ENCODE data around the gene HS6ST2. TPM values are rescaled to one million over a fixed set of nuclear protein-coding genes. Genes with fewer than 3 reads are reported as not detected.
A peak's percentile ranks its signal among the peaks of the same experiment; 100 is the strongest.

Gene HS6ST2
- total and polyA plus RNA-seq, 10 of the 15 experiments (the other 5 are each of a cell fraction or from before 2014, with no cell fraction given), result not detected

DNA sequence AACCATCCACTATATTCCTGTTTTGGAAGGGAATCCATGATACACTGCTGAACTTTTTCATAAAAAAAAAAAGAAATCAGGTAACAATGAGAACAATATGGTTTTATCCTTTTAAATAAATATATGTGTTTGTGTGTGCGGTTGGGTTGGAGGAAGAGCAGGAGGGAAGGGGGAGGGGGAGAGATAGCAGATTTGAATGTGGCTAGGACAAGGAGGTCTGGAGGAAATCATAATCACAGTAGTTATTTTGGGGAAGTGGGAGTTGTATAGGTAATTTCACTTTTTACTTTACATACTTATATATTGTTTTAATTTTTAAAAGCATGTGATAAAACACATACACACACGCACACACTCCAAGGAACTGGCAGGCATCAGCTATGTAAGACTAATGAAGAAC is 335.1 kb downstream of the HS6ST2 start:
- FAIRE-seq (no peak), ATAC-seq (no peak), DNase-seq (ENCODE audit: low read depth, low spot score) (no peak)
- no peaks in the 10 kb centered on the region for H3K79me2 ChIP-seq (ENCODE audit: control insufficient read depth, insufficient read depth, low read length)
- BruUV-seq (replicated peaks), result no TSS peak
- ChIA-PET SMC1A (ENCODE audit: uncharacterized antibody, unreplicated experiment) (interaction anchor here (0.7 to 1.0 kb wide), 3 partner anchors 8 to 782 kb away, joined by 3 read pairs; no protein-coding TSS in a partner anchor), CTCF (interaction anchor here (0.7 to 2.7 kb wide), 5 partner anchors 8 to 795 kb away, joined by 3 to 17 read pairs (median 4); no protein-coding TSS in a partner anchor), RAD21 (ENCODE audit: unreplicated experiment) (no interaction called here), POLR2A (no interaction called here)
- TF ChIP-seq NBN (IDR thresholded peaks at IDR 0.05) (no peak), SPI1 (IDR thresholded peaks at IDR 0.05; ENCODE audit: borderline replicate concordance, insufficient read depth, low read depth, low read length) (peak; percentile 10; the same call in 1 of the 2 replicates)
- no peaks in the 10 kb centered on the region for H3K36me3 ChIP-seq (ENCODE audit: control insufficient read depth in 2 of 2, insufficient read depth in 2 of 2, low read length in 1 of 2)
- H4K20me1 ChIP-seq (ENCODE audit: control insufficient read depth, insufficient read depth), result no peaks in the 10 kb centered on the region
- H3K27me3 ChIP-seq (replicated peaks in 1 of 2; ENCODE audit: control insufficient read depth in 2 of 2, insufficient read depth in 2 of 2, low read length in 1 of 2), result no peaks in the 10 kb centered on the region
- intact Hi-C loops (cut with micrococcal nuclease; ENCODE audit: unreplicated experiment) (no loop called here), in situ Hi-C loops (cut with MboI) (no loop called here)
- WGBS (ENCODE audit: insufficient coverage, insufficient replicate concordance, low lambda C conversion rate, missing lambda C conversion rate), result 47% methylated on average over 2 of the region's 2 CpGs
- H3K4me1 ChIP-seq (ENCODE audit: control insufficient read depth, insufficient read depth, low read length), result no peaks in the 10 kb centered on the region
- H2AFZ ChIP-seq (ENCODE audit: control insufficient read depth, low read depth, low read length), result no peak overlapping the region
- no peak overlapping the region for H3K27ac ChIP-seq (ENCODE audit: control insufficient read depth, insufficient read depth)
- no peak overlapping the region for H3K9ac ChIP-seq (ENCODE audit: control insufficient read depth, insufficient read depth, low read length)
- H3K9me3 ChIP-seq (replicated peaks; ENCODE audit: control insufficient read depth, insufficient read depth, low read length), result no peaks in the 10 kb centered on the region
- H3K4me2 ChIP-seq (ENCODE audit: control insufficient read depth, insufficient read depth), result no peak overlapping the region
- no peak overlapping the region for H3K4me3 ChIP-seq

DNA sequence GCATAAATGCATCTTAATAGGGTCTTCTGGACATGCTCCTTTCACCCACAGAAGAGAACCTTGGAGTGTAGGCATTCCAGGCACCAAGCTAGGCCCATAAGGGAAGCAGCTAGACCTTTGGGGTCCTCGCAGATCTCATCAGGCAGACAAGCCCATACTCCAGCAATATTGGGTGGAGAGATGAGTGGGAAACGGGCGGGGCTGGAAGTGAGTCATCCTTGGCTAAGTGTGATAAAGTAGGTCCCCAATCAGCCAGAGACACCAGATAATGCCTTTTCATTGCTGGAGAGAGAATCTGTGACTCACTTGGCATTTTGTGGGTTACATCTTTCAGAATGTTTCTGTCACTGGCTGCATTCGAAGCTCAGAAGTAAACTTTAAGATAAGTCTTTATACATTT is 336.3 kb downstream of the HS6ST2 start:
- no peak for FAIRE-seq
- H3K27ac ChIP-seq (ENCODE audit: control insufficient read depth, insufficient read depth), result no peak overlapping the region

More for the DNA sequence above, 336.3 kb downstream of the HS6ST2 start:
- ChIA-PET CTCF (interaction anchor here (1.7 to 2.7 kb wide), 3 partner anchors 7 to 9 kb away, joined by 4 to 17 read pairs (median 5); no protein-coding TSS in a partner anchor), SMC1A (ENCODE audit: uncharacterized antibody, unreplicated experiment) (interaction anchor here (1.0 to 1.3 kb wide), 2 partner anchors 8 to 330 kb away, joined by 3 read pairs; no protein-coding TSS in a partner anchor), POLR2A (interaction anchor here (0.6 kb wide), 1 partner anchor 237 kb away, joined by 5 read pairs; no protein-coding TSS in a partner anchor), RAD21 (ENCODE audit: unreplicated experiment) (interaction anchor here (0.6 to 1.0 kb wide), 3 partner anchors 10 to 794 kb away, joined by 3 to 4 read pairs (median 3); no protein-coding TSS in a partner anchor)
- no peak overlapping the region for H3K4me2 ChIP-seq (ENCODE audit: control insufficient read depth, insufficient read depth)
- no peaks in the 10 kb centered on the region for H3K79me2 ChIP-seq (ENCODE audit: control insufficient read depth, insufficient read depth, low read length)
- no peaks in the 10 kb centered on the region for H4K20me1 ChIP-seq (ENCODE audit: control insufficient read depth, insufficient read depth)
- H3K27me3 ChIP-seq (replicated peaks in 1 of 2; ENCODE audit: control insufficient read depth in 2 of 2, insufficient read depth in 2 of 2, low read length in 1 of 2), result no peaks in the 10 kb centered on the region
- 43% methylated on average over 4 of the region's 4 CpGs for WGBS (ENCODE audit: insufficient coverage, insufficient replicate concordance, low lambda C conversion rate, missing lambda C conversion rate)
- H2AFZ ChIP-seq (ENCODE audit: control insufficient read depth, low read depth, low read length), result no peak overlapping the region
- BruUV-seq (replicated peaks), result no TSS peak
- no peaks in the 10 kb centered on the region for H3K36me3 ChIP-seq (ENCODE audit: control insufficient read depth in 2 of 2, insufficient read depth in 2 of 2, low read length in 1 of 2)
- intact Hi-C loops (cut with micrococcal nuclease; ENCODE audit: unreplicated experiment), result no loop called here
- DNase-seq (ENCODE audit: low read depth, low spot score) (no peak), ATAC-seq (no peak)
- H3K9ac ChIP-seq (ENCODE audit: control insufficient read depth, insufficient read depth, low read length), result no peak overlapping the region
- H3K4me1 ChIP-seq (ENCODE audit: control insufficient read depth, insufficient read depth, low read length), result no peaks in the 10 kb centered on the region
- in situ Hi-C loops (cut with MboI), result no loop called here
- no peak overlapping the region for H3K4me3 ChIP-seq
- TF ChIP-seq ASH2L (IDR thresholded peaks at IDR 0.05; ENCODE audit: borderline replicate concordance, low read depth) (no peak), YBX1 (IDR thresholded peaks at IDR 0.05) (no peak), SMC3 (IDR thresholded peaks at IDR 0.05; ENCODE audit: borderline replicate concordance, low read length) (no peak)
- TF ChIP-seq, protein P1, sequence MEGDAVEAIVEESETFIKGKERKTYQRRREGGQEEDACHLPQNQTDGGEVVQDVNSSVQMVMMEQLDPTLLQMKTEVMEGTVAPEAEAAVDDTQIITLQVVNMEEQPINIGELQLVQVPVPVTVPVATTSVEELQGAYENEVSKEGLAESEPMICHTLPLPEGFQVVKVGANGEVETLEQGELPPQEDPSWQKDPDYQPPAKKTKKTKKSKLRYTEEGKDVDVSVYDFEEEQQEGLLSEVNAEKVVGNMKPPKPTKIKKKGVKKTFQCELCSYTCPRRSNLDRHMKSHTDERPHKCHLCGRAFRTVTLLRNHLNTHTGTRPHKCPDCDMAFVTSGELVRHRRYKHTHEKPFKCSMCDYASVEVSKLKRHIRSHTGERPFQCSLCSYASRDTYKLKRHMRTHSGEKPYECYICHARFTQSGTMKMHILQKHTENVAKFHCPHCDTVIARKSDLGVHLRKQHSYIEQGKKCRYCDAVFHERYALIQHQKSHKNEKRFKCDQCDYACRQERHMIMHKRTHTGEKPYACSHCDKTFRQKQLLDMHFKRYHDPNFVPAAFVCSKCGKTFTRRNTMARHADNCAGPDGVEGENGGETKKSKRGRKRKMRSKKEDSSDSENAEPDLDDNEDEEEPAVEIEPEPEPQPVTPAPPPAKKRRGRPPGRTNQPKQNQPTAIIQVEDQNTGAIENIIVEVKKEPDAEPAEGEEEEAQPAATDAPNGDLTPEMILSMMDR (IDR thresholded peaks at IDR 0.05 in 2 of 3, conservative IDR thresholded peaks at IDR 0.05 in 1 of 3; ENCODE audit: control insufficient read depth in 2 of 3, extremely low read depth in 1 of 3, insufficient read depth in 1 of 3, low read depth in 3 of 3, low read length in 3 of 3), result no peak
- H3K9me3 ChIP-seq (replicated peaks; ENCODE audit: control insufficient read depth, insufficient read depth, low read length), result no peaks in the 10 kb centered on the region

Data from GM12878 (cell line).